Posterior cingulate gyrus (tissue), 11 donors: ENCODE measurements around the gene ADCY7.
"Not testable (repeated sequence)": the region's sequence is repeated elsewhere in the genome, so short reads cannot be mapped to it uniquely, and the experiment has no call there.

ENCODE experiments used
- DNase-seq, 10 donors: peaks; one replicate each; pipeline versions ENCODE4 v3.0.0 to v3.0.0-alpha.2; 2020 to 2021; ENCODE audit warnings: mixed read lengths in 3 of 10
- intact Hi-C: fragments of 100-400 bp; cut with DNase I; formaldehyde crosslinking; loops from one replicate; pipeline ENCODE4 v1.15.1; 2023

The ADCY7 gene

DNA sequence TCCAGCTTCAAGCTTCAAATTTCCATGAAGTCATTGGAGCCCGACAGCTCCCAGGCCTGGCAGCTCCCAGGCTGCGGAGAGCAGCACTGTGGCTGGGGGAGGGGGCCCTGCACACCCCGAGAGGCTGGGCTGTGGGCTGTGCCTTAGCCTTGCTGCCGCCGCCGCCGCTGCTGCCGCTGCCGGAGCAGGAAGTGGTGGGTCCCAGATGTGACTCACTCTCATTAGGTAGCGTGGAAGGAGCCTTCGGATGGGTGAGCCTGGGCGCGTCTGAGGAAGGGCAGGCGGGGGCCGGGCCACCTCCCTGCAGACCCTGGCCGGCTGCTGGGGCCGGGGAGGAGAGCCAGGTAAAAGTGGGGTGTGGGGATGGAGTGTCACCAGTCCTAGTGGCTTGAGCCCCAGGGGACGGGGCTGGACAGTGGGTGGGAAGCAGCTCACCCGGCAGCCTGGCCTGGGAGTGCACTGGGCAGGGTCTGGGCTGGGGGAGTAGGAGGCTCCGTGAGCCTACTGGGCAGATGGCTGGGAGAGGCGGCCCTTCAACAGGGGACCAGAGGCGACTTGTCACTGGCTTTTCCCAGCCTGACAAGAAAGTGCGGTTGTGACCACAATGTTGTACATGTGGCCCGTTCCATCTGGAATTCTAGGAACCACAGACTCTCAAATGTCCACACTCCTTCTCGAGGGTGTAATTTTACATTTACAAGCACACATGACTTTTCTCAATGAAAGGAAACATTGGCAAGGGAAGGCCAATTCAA, at the start of gene ADCY7:
TSS of gene ADCY7 (plus strand) at position 215 of the 755 bp plus-strand sequence. CDS start 21,629 bp downstream, outside the sequence.
- intact Hi-C loops, result no loop called here
- DNase-seq, result peak in 3 of 10 donors; percentile 70 to 88 (median 81)

DNA sequence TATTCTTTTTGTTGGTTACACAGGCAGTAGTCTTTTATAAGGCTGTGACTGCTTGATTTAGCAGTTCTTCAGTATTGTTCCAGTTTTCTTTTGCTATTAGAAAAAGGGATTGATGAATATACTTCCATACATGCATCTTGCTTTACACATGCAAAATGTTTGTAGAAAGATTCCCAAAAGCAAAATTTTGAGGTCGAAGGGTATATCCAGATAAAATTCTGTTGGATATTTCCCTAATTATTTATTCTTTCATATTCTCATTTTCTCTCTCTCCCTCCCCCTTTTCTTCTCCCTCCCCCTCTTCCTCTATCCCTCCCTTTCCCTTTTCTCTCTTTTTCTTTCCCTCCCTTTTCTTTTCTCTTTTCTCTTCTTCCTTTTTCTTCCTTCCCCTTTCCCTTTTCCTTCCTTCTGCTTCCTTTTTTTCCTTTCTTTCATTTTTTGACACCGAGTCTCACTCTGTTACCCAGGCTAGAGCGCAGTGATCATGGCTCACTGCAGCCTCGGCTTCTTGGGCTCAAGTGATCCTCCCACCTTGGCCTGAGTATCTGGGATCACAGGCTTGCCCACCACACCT, 46.9 kb upstream of the ADCY7 start:
- intact Hi-C loops, result loop anchor here (10.0 kb wide), 1 partner anchor 145 kb away; the partner anchor contains the start of gene BRD7
- no peak for DNase-seq

DNA sequence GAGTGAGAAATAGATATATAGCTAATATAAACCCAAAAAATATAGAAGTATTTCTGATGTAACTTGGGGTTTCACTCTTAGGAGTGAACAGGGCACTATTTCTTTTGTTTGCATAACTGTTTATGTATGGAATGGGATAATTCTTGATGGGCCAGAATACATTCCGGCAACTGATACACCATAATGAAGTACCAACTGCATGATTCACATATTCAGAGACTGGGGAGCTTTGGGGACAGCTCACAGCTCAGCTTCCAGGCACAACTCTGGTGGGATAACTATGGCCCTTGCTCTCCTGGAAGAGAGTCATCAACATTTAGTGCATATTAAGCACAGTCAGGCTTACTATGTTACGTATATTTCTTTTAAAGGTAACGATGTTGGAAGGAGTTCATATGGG, 42.1 kb upstream of the ADCY7 start:
- intact Hi-C loops, result no loop called here
- DNase-seq, result no peak

DNA sequence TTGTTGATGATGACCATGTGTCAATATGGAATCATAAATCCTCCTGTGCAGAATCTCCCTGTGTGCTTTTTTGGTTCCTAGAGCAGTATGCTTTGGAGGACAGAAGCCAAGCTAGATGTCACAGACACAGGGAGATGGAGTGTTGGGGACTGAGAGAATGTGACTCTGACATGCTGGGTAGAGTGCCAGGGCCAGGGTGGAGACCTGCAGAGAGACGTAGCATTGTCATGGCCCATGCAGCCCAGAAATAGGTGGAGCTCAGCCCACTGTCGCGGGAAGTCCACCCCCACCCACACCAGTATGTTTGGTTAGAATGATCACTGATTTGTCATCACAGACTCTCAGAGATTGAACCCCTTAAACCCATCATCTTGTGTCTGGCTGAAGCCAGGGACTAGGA, 39.2 kb upstream of the ADCY7 start:
- no peak for DNase-seq
- intact Hi-C loops, result no loop called here

DNA sequence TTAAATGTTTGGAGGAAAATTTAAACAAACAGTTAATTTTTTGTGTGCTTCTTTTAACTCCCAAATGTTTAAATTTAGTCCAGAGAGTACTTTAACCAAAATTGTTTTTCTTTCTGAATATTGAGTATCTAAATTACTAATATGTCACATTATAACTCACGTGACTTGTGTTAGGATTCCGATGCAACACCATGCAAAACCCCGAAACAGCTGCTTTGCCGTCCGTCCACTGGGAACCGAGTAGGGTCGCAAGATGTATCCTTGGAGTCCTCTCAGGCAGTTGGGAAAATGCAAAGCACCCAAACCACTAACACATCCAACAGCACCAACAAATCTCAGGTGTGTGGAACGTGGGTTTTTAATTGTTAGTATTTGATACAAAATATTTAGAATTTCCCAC, 38.7 kb upstream of the ADCY7 start:
- intact Hi-C loops, result no loop called here

DNA sequence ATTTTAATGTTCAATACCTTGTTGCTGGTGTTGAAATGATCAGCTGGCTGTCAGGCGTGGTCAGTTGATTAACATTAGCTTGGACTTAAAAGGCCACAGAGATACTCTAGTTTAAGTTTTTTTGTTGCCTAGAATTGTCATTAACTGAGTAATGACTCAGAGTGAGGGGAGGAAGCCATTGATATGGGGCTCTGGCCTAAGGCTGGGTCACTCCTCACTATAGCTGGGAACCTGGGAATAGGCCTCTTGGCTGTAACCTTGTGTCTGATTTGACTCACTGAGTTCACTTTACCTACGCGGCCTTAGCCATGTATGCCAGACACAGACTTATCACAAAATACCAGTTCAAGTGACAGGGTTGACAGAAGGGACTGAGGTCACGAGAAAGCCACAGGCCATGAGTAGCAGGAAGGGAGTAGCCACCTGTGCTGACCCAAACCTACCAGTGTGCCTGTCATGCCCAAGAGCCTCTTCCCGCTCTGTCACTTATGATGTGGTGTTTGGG, 37.9 kb upstream of the ADCY7 start:
- DNase-seq, result no peak
- intact Hi-C loops, result no loop called here

More for the DNA sequence above, 38.7 kb upstream of the ADCY7 start:
- no peak for DNase-seq

DNA sequence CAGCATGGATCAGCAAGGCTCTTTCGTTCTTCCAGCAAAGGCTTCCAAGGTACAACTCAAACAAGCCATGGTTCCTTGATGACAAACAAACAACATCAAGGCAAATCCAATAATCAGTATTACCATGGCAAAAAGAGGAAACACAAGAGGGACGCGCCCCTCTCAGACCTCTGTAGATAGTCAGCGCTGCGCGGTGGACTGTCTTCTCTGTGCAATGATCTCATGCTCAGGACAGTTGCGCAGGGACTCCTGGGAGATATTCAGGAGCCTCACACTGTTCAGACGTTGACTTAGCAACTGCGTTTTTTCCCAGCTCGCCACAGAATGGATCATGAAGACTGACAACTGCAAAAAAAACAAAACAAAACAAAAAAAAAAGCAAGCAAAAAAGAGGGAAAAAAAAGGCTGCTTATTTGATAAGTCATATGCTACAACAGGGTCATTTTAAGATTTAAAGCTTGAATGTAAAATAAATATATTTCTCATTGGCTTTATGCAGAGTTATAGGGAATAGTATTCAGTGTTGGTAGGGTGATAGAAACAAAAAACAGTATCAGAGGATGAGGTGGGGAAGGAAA, 37.1 kb upstream of the ADCY7 start:
- intact Hi-C loops, result no loop called here
- no peak for DNase-seq

DNA sequence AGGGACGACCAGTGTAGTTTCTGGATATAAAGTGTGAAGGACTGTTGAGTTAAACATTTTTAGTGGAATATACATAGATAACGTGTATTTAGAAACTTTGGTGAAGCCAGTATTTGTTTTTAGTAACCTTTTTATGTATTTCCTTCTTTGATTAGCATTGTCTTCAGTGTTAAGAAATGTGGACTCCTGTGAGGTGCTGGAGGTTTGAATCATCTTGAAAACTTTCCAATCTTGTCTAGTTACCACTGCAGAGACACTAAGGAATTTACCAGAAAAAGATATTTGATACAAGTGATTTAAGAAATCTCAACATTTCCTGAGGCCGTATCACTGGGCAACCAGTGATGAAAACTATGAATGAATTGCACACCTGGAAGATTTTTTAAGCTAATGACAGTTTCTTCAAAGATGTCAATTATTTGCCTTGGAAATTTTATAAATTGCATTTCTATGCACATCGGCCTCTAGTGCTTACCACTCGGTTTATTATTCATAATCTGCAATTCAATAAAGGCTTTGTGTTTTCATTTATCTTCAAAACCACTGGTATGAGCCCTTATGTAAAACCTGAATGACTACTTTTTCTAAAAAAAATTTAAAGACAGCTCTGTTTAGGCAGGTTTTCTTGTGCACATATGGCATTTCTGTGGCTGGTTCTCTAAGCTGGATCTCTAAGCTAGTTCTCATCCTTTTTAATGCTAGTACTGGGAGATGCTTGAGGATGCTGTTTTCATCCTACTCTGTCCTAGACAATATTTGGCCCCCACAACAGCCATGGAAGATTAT, 31.4 kb upstream of the ADCY7 start:
- no peak for DNase-seq
- intact Hi-C loops, result no loop called here

DNA sequence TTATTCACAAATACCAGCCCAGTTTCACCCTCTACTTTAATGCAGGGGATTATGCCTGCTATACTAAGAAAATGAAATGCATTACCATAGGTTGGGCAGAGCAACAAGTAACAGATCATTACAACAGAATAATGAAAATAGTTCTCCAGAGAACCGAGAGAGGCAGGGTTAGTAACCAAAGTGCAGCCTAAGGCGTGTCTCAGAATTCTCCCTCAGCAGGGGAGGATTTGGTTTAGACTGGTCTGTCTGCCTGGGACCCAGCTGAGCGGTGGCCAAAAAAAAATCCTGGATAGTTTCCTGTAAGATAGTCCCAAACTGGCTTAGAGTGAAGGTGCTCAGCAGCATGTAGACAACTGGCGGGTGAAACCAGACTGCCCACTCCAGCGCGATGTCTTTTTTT, 30.8 kb upstream of the ADCY7 start:
- intact Hi-C loops, result no loop called here
- DNase-seq, result no peak

DNA sequence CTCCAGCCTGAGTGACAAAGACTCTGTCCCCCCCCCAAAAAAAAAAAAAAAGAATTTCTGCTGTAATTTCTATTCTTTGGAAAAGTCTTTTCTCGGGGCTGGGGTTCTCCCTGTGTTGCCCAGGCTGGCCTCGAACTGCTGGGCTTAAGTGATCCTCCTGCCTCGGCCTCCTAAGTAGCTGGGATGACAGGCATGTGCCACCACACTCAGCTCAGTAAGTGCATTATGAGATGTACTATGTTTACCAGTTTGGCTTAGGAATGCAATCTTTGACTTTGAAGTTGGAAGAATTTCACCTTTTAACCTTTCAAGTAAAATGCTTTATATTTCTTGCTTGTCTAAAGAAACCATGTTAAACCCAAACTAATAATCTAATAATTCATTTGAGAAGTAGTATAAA, 28.0 kb upstream of the ADCY7 start:
- DNase-seq, result no peak
- intact Hi-C loops, result no loop called here

DNA sequence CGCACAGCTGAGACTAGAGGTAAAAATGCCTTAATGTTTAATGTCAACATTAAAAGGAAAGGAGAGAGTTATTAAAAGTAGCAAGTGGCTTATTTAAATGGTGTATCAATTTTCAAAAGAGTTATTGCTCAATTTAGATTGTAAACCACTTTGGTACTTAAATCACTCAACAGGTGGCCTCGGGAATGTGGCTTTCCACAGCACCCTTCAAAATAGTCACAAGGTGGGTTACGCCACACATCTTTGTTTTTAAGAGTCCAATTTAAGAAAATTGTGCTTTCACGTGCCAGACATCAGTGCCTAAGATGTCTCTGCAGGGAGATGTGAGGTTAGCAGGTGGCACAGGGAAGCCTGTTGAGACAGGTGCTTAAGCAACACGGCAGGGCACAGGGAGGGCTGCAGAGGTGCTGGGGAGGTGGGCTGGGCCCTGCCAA, 27.5 kb upstream of the ADCY7 start:
- intact Hi-C loops, result no loop called here
- no peak for DNase-seq

DNA sequence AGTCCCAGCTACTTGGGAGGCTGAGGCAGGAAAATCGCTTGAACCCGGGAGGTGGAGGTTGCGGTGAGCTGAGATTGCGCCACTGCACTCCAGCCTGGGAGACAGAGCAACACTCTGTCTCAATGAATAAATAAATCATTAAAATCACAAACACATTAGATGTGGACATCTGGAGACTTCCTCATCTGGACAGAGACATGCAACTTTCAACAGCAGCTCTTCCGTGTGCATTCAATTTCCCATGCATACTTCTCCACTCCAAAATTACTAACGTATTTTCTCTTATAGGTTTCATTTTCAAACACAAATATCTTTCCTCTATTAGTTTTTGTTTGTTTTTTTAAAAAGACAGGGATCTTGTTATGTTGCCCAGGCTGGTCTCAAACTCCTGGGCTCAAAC, 23.3 kb upstream of the ADCY7 start:
- DNase-seq, intact Hi-C loops: not testable (repeated sequence)

DNA sequence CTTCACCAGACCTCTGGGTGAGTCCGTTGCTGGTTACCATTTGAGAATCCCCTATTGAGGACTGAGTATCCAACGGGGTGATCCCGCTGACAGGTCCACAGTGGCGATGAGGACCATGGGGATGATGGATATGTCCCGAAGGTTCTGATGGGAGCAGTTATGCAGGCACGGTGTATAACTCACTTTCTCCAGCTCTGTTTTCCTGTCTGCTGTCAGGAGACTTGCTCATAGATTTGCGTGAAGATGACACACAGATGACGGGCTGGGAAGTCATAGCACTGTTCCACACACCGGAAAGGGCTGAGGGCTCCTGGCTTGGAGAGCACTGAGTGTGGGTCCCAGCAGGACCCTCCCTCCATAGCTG, 22.2 kb upstream of the ADCY7 start:
- DNase-seq, result no peak
- intact Hi-C loops, result no loop called here

DNA sequence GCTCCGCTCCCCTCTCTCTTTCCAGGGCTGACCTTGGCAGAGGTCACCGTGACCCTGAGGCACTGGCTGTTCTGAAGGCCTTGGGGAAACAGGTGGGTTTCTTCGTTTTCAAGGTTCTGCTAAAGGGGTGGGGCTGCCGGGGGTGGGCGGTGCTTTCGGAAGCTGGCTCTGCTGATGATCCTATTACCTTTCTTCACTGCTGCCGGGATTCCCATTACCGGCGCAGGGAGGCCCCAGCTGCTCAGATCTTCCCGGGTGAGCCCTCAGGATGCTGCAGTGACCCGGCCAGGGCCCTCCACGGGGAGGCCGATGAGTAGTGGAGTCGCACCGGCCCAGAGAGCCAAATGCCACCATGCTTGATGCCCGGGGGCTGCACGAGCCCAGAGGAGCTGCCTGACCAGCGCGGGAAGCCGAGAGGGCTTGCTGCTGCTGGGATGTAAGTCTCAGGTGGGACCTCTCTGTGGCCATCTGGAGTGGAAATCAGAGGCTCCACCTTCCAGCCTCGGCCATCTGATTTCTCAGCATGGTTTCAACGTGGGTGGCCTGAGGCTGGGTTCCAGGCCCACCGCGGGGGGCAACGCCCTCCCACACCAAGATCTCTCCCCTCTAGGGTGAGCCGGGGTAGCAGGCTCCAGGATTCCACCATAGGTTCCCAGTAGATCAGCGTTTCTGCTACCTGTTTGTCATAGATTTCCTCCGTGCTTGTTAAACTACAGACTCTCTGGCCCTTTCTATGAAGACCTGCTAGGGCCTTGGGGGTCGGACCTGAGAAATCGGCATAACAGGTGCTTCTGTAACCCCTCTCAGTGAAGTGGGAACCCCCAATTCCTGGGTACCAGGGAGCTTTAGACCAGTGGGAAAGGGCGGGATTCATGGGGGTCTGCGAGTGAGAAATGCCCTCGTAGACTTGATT, 21.6 kb upstream of the ADCY7 start:
- DNase-seq, result no peak
- intact Hi-C loops, result loop anchor here (5.0 kb wide), 1 partner anchor 108 kb away; no protein-coding TSS in a partner anchor

DNA sequence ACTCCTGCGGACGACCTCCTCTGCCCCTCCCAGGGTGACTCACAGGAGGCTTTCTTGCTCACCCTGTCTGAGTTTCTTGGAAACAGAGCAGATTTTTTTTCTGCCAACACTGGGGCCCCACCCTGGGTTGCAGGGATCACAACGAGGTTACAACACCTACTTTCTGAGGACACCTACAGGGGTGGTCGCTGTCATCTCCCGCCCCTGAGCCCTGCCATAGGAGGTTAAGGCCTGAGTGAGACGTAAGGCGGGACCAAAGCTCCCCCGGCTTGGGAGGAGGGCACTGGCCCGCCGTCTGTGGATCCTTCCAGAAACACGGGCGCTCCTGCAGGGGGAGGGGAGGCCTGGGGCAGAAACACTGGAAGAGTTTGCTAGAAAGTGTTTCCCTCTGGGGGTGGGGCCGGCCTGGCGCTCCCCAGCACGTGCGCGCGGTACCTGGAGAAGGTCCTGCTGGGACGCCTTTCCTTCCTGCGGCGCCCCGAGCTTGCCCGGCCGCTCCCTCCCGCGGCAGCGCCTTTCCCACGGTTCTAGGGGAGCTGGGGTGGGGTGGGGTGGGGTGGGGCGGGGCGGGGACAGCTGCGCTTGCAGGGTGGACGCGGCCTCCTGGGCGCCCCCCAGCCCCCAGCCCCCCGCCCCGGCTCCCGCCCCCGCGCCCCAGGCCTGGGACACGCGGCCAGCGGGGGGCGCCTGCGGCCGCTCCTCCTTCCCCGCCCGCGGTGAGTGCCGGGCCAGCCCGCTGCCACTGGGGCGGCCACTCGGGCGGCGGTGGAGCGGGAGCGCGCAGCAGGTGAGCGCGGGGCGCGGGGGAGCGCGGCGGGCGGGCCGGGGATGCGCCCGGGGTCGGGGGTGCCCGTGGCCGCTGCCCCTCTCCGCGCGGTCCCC, 20.7 kb upstream of the ADCY7 start:
- DNase-seq, result peak in 2 of 10 donors; percentile 66 to 86
- intact Hi-C loops, result loop anchor here (5.0 kb wide), 1 partner anchor 107 kb away; no protein-coding TSS in a partner anchor

DNA sequence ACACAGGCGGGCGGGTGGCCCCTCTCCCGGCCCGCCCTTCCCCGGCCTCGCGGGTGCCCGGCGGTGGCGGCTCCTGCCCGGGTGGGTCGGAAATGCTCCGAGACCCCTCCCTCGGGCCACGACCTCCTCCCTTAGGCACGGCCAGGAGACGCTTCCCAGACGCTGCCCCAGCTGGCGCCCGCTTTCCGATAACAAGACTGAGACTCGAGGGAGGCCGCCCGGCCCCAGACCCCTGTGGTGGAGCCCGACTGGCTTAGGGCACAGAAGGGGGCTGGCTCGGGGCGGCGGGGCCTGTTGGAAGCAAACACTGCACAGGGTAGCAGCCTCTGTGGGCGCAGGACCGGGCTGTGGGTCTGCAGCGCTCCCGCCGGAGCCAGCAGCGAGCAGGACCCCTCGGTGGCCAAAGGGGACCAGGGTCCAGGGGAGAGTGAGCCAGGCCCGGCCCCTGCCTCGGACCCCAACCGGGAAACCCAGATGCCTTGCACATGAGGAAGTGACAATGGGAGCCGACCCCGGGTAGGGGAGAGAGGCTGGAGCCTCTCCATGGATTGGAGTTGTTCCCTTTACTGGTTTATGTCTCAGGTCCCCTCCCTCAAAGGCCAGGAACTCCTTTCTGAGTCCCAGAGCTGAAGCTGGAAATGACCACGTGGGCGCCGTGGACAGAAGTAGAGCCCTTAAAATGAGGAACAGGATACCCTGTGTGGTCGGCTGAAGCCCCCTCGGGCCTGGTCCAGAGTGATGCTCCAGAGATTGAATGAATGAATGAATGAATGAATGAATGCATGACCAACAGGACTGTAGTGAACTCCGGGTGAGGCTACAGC, 19.8 kb upstream of the ADCY7 start:
- peak in 2 of 10 donors; percentile 46 to 87 for DNase-seq
- intact Hi-C loops, result loop anchor here (5.0 kb wide), 1 partner anchor 106 kb away; no protein-coding TSS in a partner anchor

DNA sequence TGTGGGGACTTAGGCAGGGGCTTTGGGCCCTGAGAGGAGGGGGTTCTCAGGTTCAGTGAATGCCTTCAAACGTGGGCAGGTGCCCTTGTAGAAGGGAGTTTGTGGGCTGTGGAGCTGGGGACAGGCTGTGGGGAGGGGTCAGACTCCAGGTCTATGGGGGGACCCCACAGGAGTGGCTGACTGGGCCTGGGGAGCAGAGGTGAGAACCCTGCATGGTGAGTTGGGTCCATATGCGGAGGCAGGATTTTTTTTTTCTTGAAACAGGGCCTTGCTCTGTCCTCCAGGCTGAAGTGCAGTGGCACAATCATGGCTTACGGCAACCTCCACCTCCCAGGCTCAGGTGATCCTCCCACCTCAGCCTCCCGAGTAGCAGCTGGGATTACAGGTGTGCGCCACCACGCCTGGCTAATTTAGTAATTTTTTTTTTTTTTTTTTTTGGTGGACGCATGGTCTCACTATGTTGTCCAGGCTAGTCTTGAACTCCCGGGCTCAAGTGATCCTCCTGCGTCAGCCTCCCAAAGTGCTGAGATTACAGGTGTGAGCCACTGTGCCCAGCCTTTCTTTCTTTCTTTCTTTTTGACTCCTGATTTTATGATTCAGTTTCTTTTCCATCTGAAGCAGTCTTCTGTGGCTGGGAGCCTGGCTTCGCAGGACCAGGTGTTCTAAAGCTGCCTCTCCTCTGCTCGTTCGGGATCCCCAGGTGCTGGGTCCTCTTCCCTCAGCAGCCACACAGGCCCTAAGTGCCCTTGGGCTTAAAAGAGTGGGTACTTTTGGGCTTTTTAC, 19.0 kb upstream of the ADCY7 start:
- peak in 1 of 10 donors; percentile 23 for DNase-seq
- intact Hi-C loops, result loop anchor here (5.0 kb wide), 1 partner anchor 105 kb away; no protein-coding TSS in a partner anchor
